Fibroblast of the aortic adventitia (primary cell): ENCODE data around the gene NQO2. TPM values are rescaled to one million over a fixed set of nuclear protein-coding genes. Genes with fewer than 3 reads are reported as not detected.
"Not testable (repeated sequence)": the region's sequence is repeated elsewhere in the genome, so short reads cannot be mapped to it uniquely, and the experiment has no call there.

Experiments
- DNase-seq: peaks from one replicate; pipeline ENCODE4 v3.0.0-alpha.2; 2010; ENCODE audit warnings: low read depth
- H3K4me3 ChIP-seq: 2 replicates; pipeline ENCODE4 v1.5.1; 2011; ENCODE audit warnings: low read depth, mild to moderate bottlenecking, control low read depth, low read length, moderate library complexity
- CTCF ChIP-seq: IDR thresholded peaks from 2 replicates; pipeline ENCODE4 v1.5.1; 2011; ENCODE audit warnings: mild to moderate bottlenecking, low read length, control low read depth, inconsistent platforms; ENCODE audit not compliant: insufficient read depth
- total RNA-seq: library from RNA; depleted of rRNA; stranded (reverse); fragments of >200 nt; gene quantifications from 2 replicates; pipeline ENCODE4 v1.2.3, GENCODE V29; 2012; ENCODE audit warnings: low replicate concordance

The NQO2 gene
- total RNA-seq, 1 donor, result 47.7 TPM

GRCh38 chr6:2998998-2999617, 586 bp upstream of the NQO2 start:
- DNase-seq, result peak; percentile 66
- H3K4me3 ChIP-seq, result peak overlapping the region; percentile 68
- no peak for TF ChIP-seq CTCF

GRCh38 chr6:3001146-3001772, 1.6 kb downstream of the NQO2 start:
- H3K4me3 ChIP-seq, result no peak overlapping the region
- no peak for DNase-seq
- TF ChIP-seq CTCF, result no peak

GRCh38 chr6:3001773-3002293, 2.1 kb downstream of the NQO2 start:
- DNase-seq, result peak; percentile 76
- H3K4me3 ChIP-seq, result no peak overlapping the region
- TF ChIP-seq CTCF, result peak; percentile 62

- H3K4me3 ChIP-seq, DNase-seq: not testable (repeated sequence)
Observed at GRCh38 chr6:3003226-3003625, 3.5 kb downstream of the NQO2 start.

GRCh38 chr6:3005077-3005476, 5.4 kb downstream of the NQO2 start:
- H3K4me3 ChIP-seq, result no peak overlapping the region
- no peak for TF ChIP-seq CTCF
- no peak for DNase-seq

- DNase-seq, result no peak
- no peak for TF ChIP-seq CTCF
- no peak overlapping the region for H3K4me3 ChIP-seq
Observed at GRCh38 chr6:3005874-3006273, 6.2 kb downstream of the NQO2 start.

- TF ChIP-seq CTCF, result no peak
- no peak overlapping the region for H3K4me3 ChIP-seq
- DNase-seq, result no peak
Observed at GRCh38 chr6:3006476-3006875, 6.8 kb downstream of the NQO2 start.
